Heart left ventricle (tissue), 16 donors: Measurements from ENCODE around the gene PMM2. TPM values are rescaled to one million over a fixed set of nuclear protein-coding genes. Genes with fewer than 3 reads are reported as not detected.

ENCODE experiments used
- ATAC-seq, 4 donors: fragments of 200-7000 bp; cut with Tn5 transposase; one replicate each; pipeline ENCODE4 v1.9.1; 2020 to 2022; ENCODE audit warnings: moderate library complexity in 4 of 4, mild to moderate bottlenecking in 3 of 4, moderate number of reproducible peaks in 1 of 4
- DNase-seq, 5 donors: peaks; one replicate each; pipeline ENCODE4 v3.0.0-alpha.2; 2020
- H3K27ac ChIP-seq, 12 donors: fragments of 200-600 bp; sonication (generic) in 4 of 12; one replicate each; pipeline versions ENCODE4 v1.5.0 to v1.8.0; 2016 to 2022; ENCODE audit warnings: mild to moderate bottlenecking in 2 of 12
- H3K27me3 ChIP-seq, 9 donors: fragments of 200-600 bp; sonication (generic) in 2 of 9; one replicate each; pipeline versions ENCODE4 v1.5.1 to v1.8.0; 2016 to 2022; ENCODE audit warnings: mild to moderate bottlenecking in 3 of 9
- H3K36me3 ChIP-seq, 9 donors: fragments of 200-600 bp; sonication (generic) in 2 of 9; one replicate each; pipeline versions ENCODE4 v1.5.0 to v1.8.0; 2018 to 2022; ENCODE audit warnings: mild to moderate bottlenecking in 2 of 9
- H3K4me1 ChIP-seq, 12 donors: fragments of 200-600 bp; sonication (generic) in 4 of 12; one replicate each; pipeline versions ENCODE4 v1.5.0 to v1.8.0; 2016 to 2022; ENCODE audit warnings: mild to moderate bottlenecking in 3 of 12
- H3K4me3 ChIP-seq, 12 donors: fragments of 200-600 bp; sonication (generic) in 4 of 12; one replicate each; pipeline versions ENCODE4 v1.5.0 to v1.8.0; 2017 to 2022; ENCODE audit warnings: mild to moderate bottlenecking in 9 of 12, moderate library complexity in 4 of 12
- H3K9me3 ChIP-seq, 12 donors: fragments of 200-600 bp; sonication (generic) in 4 of 12; one replicate each; pipeline versions ENCODE4 v1.5.0 to v1.8.0; 2016 to 2022; ENCODE audit warnings: mild to moderate bottlenecking in 1 of 12
- POLR2A ChIP-seq, 2 donors: fragments of 450-650 bp; IDR thresholded peaks; one replicate each; pipeline ENCODE4 v1.6.1; 2017; ENCODE audit warnings: antibody characterized with exemption in 2 of 2, mild to moderate bottlenecking in 2 of 2, moderate library complexity in 2 of 2
- WGBS, 4 donors: extraction: QIAGEN DNeasy Blood & Tissue Kit in 2 of 4; methylation state at CpG; one replicate each; pipeline versions ENCODE4 v1.1.5 to v1.1.7; 2013 to 2018; 5-methylcytosine and 5-hydroxymethylcytosine counted together
- intact Hi-C, 10 donors: fragments of 100-400 bp; cut with DNase I; formaldehyde crosslinking; loops; one replicate each; pipeline versions ENCODE4 v1.11.1 to v1.14.2; 2022
- polyA plus RNA-seq, 2 donors: library from polyadenylated mRNA; stranded (reverse); fragments of 200-250 nt; gene quantifications; one replicate each; pipeline ENCODE4 v1.2.3, GENCODE V29; 2013
- total RNA-seq, 9 donors: library from RNA; depleted of rRNA in 2 of 9; stranded (reverse); fragments of >200 nt in 2 of 9; fragmentation: NEBNext Ultra II Directional in 3 of 9; extraction: Animal tissue kit (Norgen Biotek cat#: 25700) in 3 of 9; gene quantifications; one replicate each; pipeline versions ENCODE4 v1.1.0 to v1.2.4, GENCODE V29; 2016 to 2023
- TF ChIP-seq, protein P1 (sequence below), 12 donors: fragments of 200-600 bp; sonication (generic) in 4 of 12; IDR thresholded peaks; one replicate each; pipeline versions ENCODE4 v1.5.0 to v1.8.0; 2018 to 2022; ENCODE audit warnings: antibody characterized with exemption in 12 of 12, mild to moderate bottlenecking in 5 of 12
- donor health status: ischemic (EF 13 %, LVEDD 7.1; RV severe dilation, severe dysfunction).
- donor health status: healthy with polysubstance abuse.
- donor health status: DM: no; HTN: yes; CAD: no.
- donor health status: DM: no; HTN: no; CAD: no.
- donor health status: ischemic (EF 25% LVEDD 6.9; RV normal size, moderate dysfunction).
- donor health status: ischemic (EF 25% LVEDD 5.7; RV mildly dilated, moderate dysfunction).
- donor health status: healthy.
- donor health status: DM: yes; HTN: yes; CAD: no.
- donor health status: ischemic (EF 35%, LVEDD 5.7; RV mildly dilated, moderate dysfunction).
- donor health status: nonischemic (EF 11% LVEDD 7.7; RV severe dilation, severe dysfunction).
- donor health status: DM: yes; HTN: yes; CAD: no.
- donor health status: PGD.
- donor health status: ischemic (EF 29% LVEDD 5.4; RV normal size, mild dysfunction).
- donor health status: nonischemic (EF 23%, LVEDD 6.1; RV moderate dilation, normal function).

PMM2 gene
- total and polyA plus RNA-seq, 11 donors: 9.8 to 29.4 (median 13.4) TPM

GRCh38 chr16:8773537-8773936 is 24.1 kb upstream of the PMM2 start:
- WGBS, 4 donors: 68 to 89% (median 82%) methylated on average over 3 of the region's 3 CpGs
- H3K4me3 ChIP-seq: no peak overlapping the region
- no peak for TF ChIP-seq POLR2A (IDR thresholded peaks at IDR 0.05)
- TF ChIP-seq, protein P1, sequence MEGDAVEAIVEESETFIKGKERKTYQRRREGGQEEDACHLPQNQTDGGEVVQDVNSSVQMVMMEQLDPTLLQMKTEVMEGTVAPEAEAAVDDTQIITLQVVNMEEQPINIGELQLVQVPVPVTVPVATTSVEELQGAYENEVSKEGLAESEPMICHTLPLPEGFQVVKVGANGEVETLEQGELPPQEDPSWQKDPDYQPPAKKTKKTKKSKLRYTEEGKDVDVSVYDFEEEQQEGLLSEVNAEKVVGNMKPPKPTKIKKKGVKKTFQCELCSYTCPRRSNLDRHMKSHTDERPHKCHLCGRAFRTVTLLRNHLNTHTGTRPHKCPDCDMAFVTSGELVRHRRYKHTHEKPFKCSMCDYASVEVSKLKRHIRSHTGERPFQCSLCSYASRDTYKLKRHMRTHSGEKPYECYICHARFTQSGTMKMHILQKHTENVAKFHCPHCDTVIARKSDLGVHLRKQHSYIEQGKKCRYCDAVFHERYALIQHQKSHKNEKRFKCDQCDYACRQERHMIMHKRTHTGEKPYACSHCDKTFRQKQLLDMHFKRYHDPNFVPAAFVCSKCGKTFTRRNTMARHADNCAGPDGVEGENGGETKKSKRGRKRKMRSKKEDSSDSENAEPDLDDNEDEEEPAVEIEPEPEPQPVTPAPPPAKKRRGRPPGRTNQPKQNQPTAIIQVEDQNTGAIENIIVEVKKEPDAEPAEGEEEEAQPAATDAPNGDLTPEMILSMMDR (IDR thresholded peaks at IDR 0.05): no peak
- no peak for ATAC-seq
- no peaks in the 10 kb centered on the region for H3K9me3 ChIP-seq
- intact Hi-C loops: no loop called here
- no peak overlapping the region for H3K27ac ChIP-seq
- H3K27me3 ChIP-seq: no peaks in the 10 kb centered on the region
- no peaks in the 10 kb centered on the region for H3K4me1 ChIP-seq
- DNase-seq: no peak
- H3K36me3 ChIP-seq: peaks cover 0 to 53% (median 13%) of the 10 kb centered on the region in 9 donors

- Histone ChIP-seq H3K36me3 (peaks cover 0 to 49% (median 11%) of the 10 kb centered on the region in 9 donors), H3K27me3 (no peaks in the 10 kb centered on the region), H3K4me1 (no peaks in the 10 kb centered on the region), H3K27ac (no peak overlapping the region), H3K9me3 (no peaks in the 10 kb centered on the region), H3K4me3 (no peak overlapping the region)
- DNase-seq (no peak), ATAC-seq (no peak)
- WGBS, 4 donors: 85 to 90% (median 86%) methylated on average over 11 of the region's 11 CpGs
- intact Hi-C loops: no loop called here
- TF ChIP-seq, protein P1 (IDR thresholded peaks at IDR 0.05): no peak
- TF ChIP-seq POLR2A (IDR thresholded peaks at IDR 0.05): no peak
Observed at GRCh38 chr16:8774208-8774607, 23.4 kb upstream of the PMM2 start.

GRCh38 chr16:8775359-8775758 is 22.3 kb upstream of the PMM2 start:
- TF ChIP-seq, protein P1 (IDR thresholded peaks at IDR 0.05): no peak
- TF ChIP-seq POLR2A (IDR thresholded peaks at IDR 0.05): no peak
- ATAC-seq: no peak
- intact Hi-C loops: no loop called here
- WGBS, 4 donors: 80 to 100% (median 93%) methylated on average over 1 of the region's 1 CpG
- no peak for DNase-seq
- Histone ChIP-seq H3K4me1 (no peaks in the 10 kb centered on the region), H3K27me3 (no peaks in the 10 kb centered on the region), H3K27ac (no peak overlapping the region), H3K4me3 (no peak overlapping the region), H3K9me3 (no peaks in the 10 kb centered on the region), H3K36me3 (peaks cover 0 to 56% (median 14%) of the 10 kb centered on the region in 9 donors)

DNA sequence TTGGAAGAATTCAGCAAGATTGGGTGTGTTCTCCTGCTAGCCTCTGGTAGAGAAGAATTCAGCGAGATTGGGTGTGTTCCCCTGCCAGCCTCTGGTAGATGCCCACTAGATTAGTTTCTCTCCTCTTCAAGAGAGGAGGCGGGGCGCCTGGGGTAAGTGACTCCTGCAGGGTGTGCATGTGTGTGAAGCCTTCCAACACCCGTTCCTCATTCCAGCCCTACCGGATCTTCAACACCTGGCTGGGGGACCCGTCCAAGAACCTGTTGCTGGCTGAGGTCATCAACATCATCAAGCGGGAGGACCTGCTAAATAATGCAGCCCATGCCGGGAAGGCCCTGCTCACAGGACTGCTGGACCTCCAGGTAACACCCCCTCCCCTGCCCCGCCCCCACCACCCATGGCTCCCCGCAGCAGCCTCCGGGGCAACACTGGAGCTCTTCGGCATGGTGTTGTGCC is 21.5 kb upstream of the PMM2 start:
- Histone ChIP-seq H3K4me3 (no peak overlapping the region), H3K36me3 (peaks cover 0 to 56% (median 14%) of the 10 kb centered on the region in 9 donors), H3K27me3 (no peaks in the 10 kb centered on the region), H3K27ac (no peak overlapping the region), H3K9me3 (no peaks in the 10 kb centered on the region), H3K4me1 (no peaks in the 10 kb centered on the region)
- ATAC-seq (no peak), DNase-seq (no peak)
- intact Hi-C loops: no loop called here
- 69 to 84% (median 78%) methylated on average over 8 to 12 of the region's 12 CpGs for WGBS, 4 donors
- TF ChIP-seq, protein P1 (IDR thresholded peaks at IDR 0.05): no peak
- no peak for TF ChIP-seq POLR2A (IDR thresholded peaks at IDR 0.05)
